CD14-positive monocyte (primary cell): ENCODE measurements around the gene KCNJ10. TPM values are rescaled to one million over a fixed set of nuclear protein-coding genes. Genes with fewer than 3 reads are reported as not detected.

Experiments used
- DNase-seq, 3 donors: peaks; one replicate each; pipeline ENCODE4 v3.0.0-alpha.2; 2011 to 2022
- H2AFZ ChIP-seq: 2 replicates; pipeline ENCODE4 v1.6.0; 2012; ENCODE audit warnings: mild to moderate bottlenecking, low read depth, low read length, inconsistent platforms; ENCODE audit not compliant: insufficient read depth, poor library complexity, severe bottlenecking
- H3K27ac ChIP-seq, 2 donors: 1 replicate in 1 of 2; 2 replicates in 1 of 2; pipeline ENCODE4 v1.5.1; 2012 to 2013; ENCODE audit warnings: low read length in 2 of 2, control low read depth in 1 of 2, inconsistent platforms in 1 of 2, low read depth in 1 of 2, mild to moderate bottlenecking in 1 of 2
- H3K27me3 ChIP-seq, 2 donors: one replicate each; pipeline versions ENCODE4 v1.6.0 to v1.6.1; 2011 to 2013; ENCODE audit warnings: low read length in 2 of 2; ENCODE audit not compliant: control insufficient read depth in 2 of 2, insufficient read depth in 2 of 2
- H3K36me3 ChIP-seq, 2 donors: replicated peaks in 1 of 2; 1 replicate in 1 of 2; 2 replicates in 1 of 2; pipeline versions ENCODE4 v1.5.1 to v1.6.1; 2012 to 2013; ENCODE audit warnings: low read length in 2 of 2, control low read depth in 1 of 2, inconsistent platforms in 1 of 2, mild to moderate bottlenecking in 1 of 2; ENCODE audit not compliant: insufficient read depth in 2 of 2, control insufficient read depth in 1 of 2
- H3K4me1 ChIP-seq, 2 donors: 1 replicate in 1 of 2; 2 replicates in 1 of 2; pipeline versions ENCODE4 v1.5.1 to v1.6.1; 2012 to 2013; ENCODE audit warnings: low read length in 2 of 2, control low read depth in 1 of 2, inconsistent platforms in 1 of 2, mild to moderate bottlenecking in 1 of 2, moderate library complexity in 1 of 2; ENCODE audit not compliant: insufficient read depth in 2 of 2, control insufficient read depth in 1 of 2
- H3K4me2 ChIP-seq: replicated peaks from 2 replicates; pipeline ENCODE3; 2012; ENCODE audit warnings: low read length, moderate library complexity, mild to moderate bottlenecking; ENCODE audit not compliant: poor library complexity, severe bottlenecking; ENCODE audit errors: extremely low read depth
- H3K4me3 ChIP-seq, 3 experiments: fragments of 200-600 bp in 1 of 3; sonication (generic) in 1 of 3; replicated peaks in 1 of 3; 1 replicate in 2 of 3; 2 replicates in 1 of 3; pipeline ENCODE4 v1.5.1; 2011 to 2013; ENCODE audit warnings: low read length in 3 of 3, mild to moderate bottlenecking in 3 of 3, control low read depth in 2 of 3, low read depth in 2 of 3, inconsistent platforms in 1 of 3, moderate library complexity in 1 of 3
- H3K79me2 ChIP-seq: 2 replicates; pipeline ENCODE4 v1.6.0; 2012; ENCODE audit warnings: mild to moderate bottlenecking, control low read depth, inconsistent platforms, low read length, moderate library complexity; ENCODE audit not compliant: insufficient read depth
- H3K9ac ChIP-seq: 2 replicates; pipeline ENCODE4 v1.6.0; 2017; ENCODE audit warnings: low read length, mild to moderate bottlenecking; ENCODE audit not compliant: insufficient read depth, poor library complexity, severe bottlenecking
- H3K9me3 ChIP-seq, 2 donors: replicated peaks in 1 of 2; 1 replicate in 1 of 2; 2 replicates in 1 of 2; pipeline versions ENCODE4 v1.5.1 to v1.6.1; 2012 to 2013; ENCODE audit warnings: low read length in 2 of 2, control low read depth in 1 of 2; ENCODE audit not compliant: control insufficient read depth in 1 of 2, insufficient read depth in 1 of 2
- H4K20me1 ChIP-seq: 2 replicates; pipeline ENCODE4 v1.6.0; 2012; ENCODE audit warnings: mild to moderate bottlenecking, low read length, control low read depth, moderate library complexity; ENCODE audit not compliant: insufficient read depth
- H3K27ac Mint-ChIP-seq, 7 donors: one replicate each; pipeline ENCODE4 v1.8.0; 2020; ENCODE audit warnings: mild to moderate bottlenecking in 7 of 7, mixed read lengths in 7 of 7, moderate library complexity in 6 of 7, inconsistent platforms in 2 of 7
- H3K27me3 Mint-ChIP-seq, 3 donors: one replicate each; pipeline ENCODE4 v1.8.0; 2021 to 2022; ENCODE audit warnings: low read depth in 3 of 3, mild to moderate bottlenecking in 3 of 3, mixed read lengths in 3 of 3, moderate library complexity in 3 of 3, inconsistent platforms in 1 of 3
- H3K36me3 Mint-ChIP-seq, 2 donors: one replicate each; pipeline ENCODE4 v1.8.0; 2020; ENCODE audit warnings: mixed read lengths in 2 of 2, inconsistent platforms in 1 of 2, mild to moderate bottlenecking in 1 of 2
- H3K4me1 Mint-ChIP-seq: one replicate; pipeline ENCODE4 v1.8.0; 2020; ENCODE audit warnings: mild to moderate bottlenecking, mixed read lengths
- H3K4me3 Mint-ChIP-seq, 2 donors: one replicate each; pipeline ENCODE4 v1.8.0; 2020; ENCODE audit warnings: mild to moderate bottlenecking in 2 of 2, mixed read lengths in 2 of 2, moderate library complexity in 1 of 2
- H3K9me3 Mint-ChIP-seq, 7 donors: one replicate each; pipeline ENCODE4 v1.8.0; 2020 to 2022; ENCODE audit warnings: mixed read lengths in 7 of 7, mild to moderate bottlenecking in 6 of 7, moderate library complexity in 6 of 7, inconsistent platforms in 2 of 7
- WGBS: methylation state at CpG from one replicate; pipeline ENCODE4 v1.1.5; 2013; ENCODE audit warnings: missing lambda C conversion rate; ENCODE audit not compliant: insufficient coverage; 5-methylcytosine and 5-hydroxymethylcytosine counted together
- intact Hi-C, 2 donors: fragments of 100-400 bp; cut with micrococcal nuclease; formaldehyde crosslinking; loops; one replicate each; pipeline versions ENCODE4 v1.15.0 to v1.15.1; 2023
- polyA plus RNA-seq, 3 donors: library from polyadenylated mRNA; depleted of rRNA in 1 of 3; unstranded in 2 of 3; stranded (reverse) in 1 of 3; fragments of 300-500 nt in 2 of 3; fragments of >200 nt in 1 of 3; fragmentation: Illumina TruSeq in 2 of 3; gene quantifications; 1 replicate in 2 of 3; 2 replicates in 1 of 3; pipeline ENCODE4 v1.2.3, GENCODE V29; 2012 to 2021
- TF ChIP-seq, protein P1 (sequence below): fragments of 200-600 bp; IDR thresholded peaks from one replicate; pipeline ENCODE4 v1.8.0; 2022; ENCODE audit warnings: antibody characterized with exemption, mild to moderate bottlenecking

Gene KCNJ10
- polyA plus RNA-seq, 3 donors: 0.23 TPM; not detected in 2

DNA sequence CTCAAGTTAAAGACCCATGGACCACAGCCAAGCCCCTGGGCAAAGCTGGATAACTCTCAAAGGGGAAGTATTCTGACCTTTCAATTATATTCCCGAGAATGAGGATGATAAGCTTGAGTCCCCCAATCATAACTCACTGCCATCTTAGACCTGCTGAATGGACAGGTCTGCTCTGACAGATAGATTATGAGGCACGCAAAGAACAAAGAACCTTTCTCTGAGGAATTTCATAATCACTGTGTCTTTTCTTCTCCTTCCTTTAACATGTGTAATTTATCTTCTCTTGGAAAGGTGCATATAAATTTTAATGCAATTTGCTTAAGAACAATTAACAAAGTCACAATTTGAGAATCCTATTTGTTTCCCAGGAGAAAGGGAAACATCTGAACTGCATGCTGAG is 60.2 kb downstream of the KCNJ10 start:
- no peaks in the 10 kb centered on the region for H4K20me1 ChIP-seq
- H3K27me3 ChIP-seq: no peaks in the 10 kb centered on the region
- H3K4me1 ChIP-seq: peaks cover 11 to 13% of the 10 kb centered on the region in 2 donors
- H2AFZ ChIP-seq: no peak overlapping the region
- H3K36me3 ChIP-seq: no peaks in the 10 kb centered on the region
- no peak overlapping the region for H3K4me3 Mint-ChIP-seq
- no CpG with 5 or more reads among the region's 2 CpGs for WGBS
- TF ChIP-seq, protein P1, sequence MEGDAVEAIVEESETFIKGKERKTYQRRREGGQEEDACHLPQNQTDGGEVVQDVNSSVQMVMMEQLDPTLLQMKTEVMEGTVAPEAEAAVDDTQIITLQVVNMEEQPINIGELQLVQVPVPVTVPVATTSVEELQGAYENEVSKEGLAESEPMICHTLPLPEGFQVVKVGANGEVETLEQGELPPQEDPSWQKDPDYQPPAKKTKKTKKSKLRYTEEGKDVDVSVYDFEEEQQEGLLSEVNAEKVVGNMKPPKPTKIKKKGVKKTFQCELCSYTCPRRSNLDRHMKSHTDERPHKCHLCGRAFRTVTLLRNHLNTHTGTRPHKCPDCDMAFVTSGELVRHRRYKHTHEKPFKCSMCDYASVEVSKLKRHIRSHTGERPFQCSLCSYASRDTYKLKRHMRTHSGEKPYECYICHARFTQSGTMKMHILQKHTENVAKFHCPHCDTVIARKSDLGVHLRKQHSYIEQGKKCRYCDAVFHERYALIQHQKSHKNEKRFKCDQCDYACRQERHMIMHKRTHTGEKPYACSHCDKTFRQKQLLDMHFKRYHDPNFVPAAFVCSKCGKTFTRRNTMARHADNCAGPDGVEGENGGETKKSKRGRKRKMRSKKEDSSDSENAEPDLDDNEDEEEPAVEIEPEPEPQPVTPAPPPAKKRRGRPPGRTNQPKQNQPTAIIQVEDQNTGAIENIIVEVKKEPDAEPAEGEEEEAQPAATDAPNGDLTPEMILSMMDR: no peak
- peaks cover 9% of the 10 kb centered on the region for H3K4me1 Mint-ChIP-seq
- H3K27ac Mint-ChIP-seq: peak overlapping the region in 1 of 7 donors; percentile 68
- H3K4me2 ChIP-seq: no peak overlapping the region
- no peak for DNase-seq
- H3K4me3 ChIP-seq: no peak overlapping the region
- no peak overlapping the region for H3K9ac ChIP-seq
- peaks cover 0 to 1% (median 0%) of the 10 kb centered on the region in 3 donors for H3K27me3 Mint-ChIP-seq
- intact Hi-C loops: loop anchor here (5.0 to 10.0 kb wide), 2 partner anchors 208 to 225 kb away; partner anchors contain the start of genes DUSP23 (in 1 of the 2) and FCRL6 (in 1 of the 2)
- H3K27ac ChIP-seq: no peak overlapping the region
- H3K79me2 ChIP-seq: no peaks in the 10 kb centered on the region
- no peaks in the 10 kb centered on the region for H3K36me3 Mint-ChIP-seq
- no peaks in the 10 kb centered on the region for H3K9me3 Mint-ChIP-seq
- H3K9me3 ChIP-seq: no peaks in the 10 kb centered on the region

DNA sequence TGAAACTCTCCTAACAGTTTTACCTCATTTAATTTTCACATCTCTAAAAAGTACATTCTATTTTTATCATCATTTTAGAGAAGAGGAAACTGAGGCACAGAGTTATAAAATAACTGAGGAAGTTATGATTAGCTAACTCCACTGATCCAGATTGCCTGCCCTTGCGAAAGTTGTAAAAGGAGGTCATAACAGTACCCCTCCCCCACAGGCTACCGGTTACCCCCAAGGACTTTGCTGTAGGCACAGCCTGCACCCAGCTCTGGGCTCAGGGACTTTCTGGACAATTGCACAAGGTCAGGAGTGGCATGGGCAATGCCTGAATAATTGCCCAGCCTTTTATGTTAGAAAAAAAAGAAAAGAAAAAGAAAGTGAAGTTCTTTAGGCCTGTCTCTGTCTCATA is 60.9 kb downstream of the KCNJ10 start:
- H3K27me3 Mint-ChIP-seq: peaks cover 0 to 3% (median 1%) of the 10 kb centered on the region in 3 donors
- no peak overlapping the region for H3K4me2 ChIP-seq
- H3K36me3 Mint-ChIP-seq: no peaks in the 10 kb centered on the region
- H3K27me3 ChIP-seq: no peaks in the 10 kb centered on the region
- peak in 1 of 3 donors; percentile 47 for DNase-seq
- no peak overlapping the region for H2AFZ ChIP-seq
- H3K9ac ChIP-seq: no peak overlapping the region
- WGBS: no CpG with 5 or more reads among the region's 2 CpGs
- H3K27ac Mint-ChIP-seq: no peak overlapping the region
- H3K79me2 ChIP-seq: no peaks in the 10 kb centered on the region
- H4K20me1 ChIP-seq: no peaks in the 10 kb centered on the region
- H3K4me1 ChIP-seq: peaks cover 11 to 13% of the 10 kb centered on the region in 2 donors
- no peak overlapping the region for H3K4me3 Mint-ChIP-seq
- H3K4me1 Mint-ChIP-seq: peaks cover 9% of the 10 kb centered on the region
- TF ChIP-seq, protein P1: no peak
- H3K9me3 Mint-ChIP-seq: no peaks in the 10 kb centered on the region
- no peaks in the 10 kb centered on the region for H3K9me3 ChIP-seq
- H3K36me3 ChIP-seq: no peaks in the 10 kb centered on the region
- H3K4me3 ChIP-seq: no peak overlapping the region
- intact Hi-C loops: loop anchor here (5.0 to 10.0 kb wide), 2 partner anchors 207 to 224 kb away; partner anchors contain the start of genes DUSP23 (in 1 of the 2) and FCRL6 (in 1 of the 2)
- no peak overlapping the region for H3K27ac ChIP-seq
